NCI-H345 (cell line): ENCODE results near the gene C15orf39.

Experiments used
- DNase-seq: peaks from one replicate; lab custom pipeline; 2025; lab: John Stamatoyannopoulos, UW

C15orf39 gene

GRCh38 chr15:75197062-75197630 is 4.5 kb upstream of the C15orf39 start:
- no peak for DNase-seq

- no peak for DNase-seq
Observed at GRCh38 chr15:75198560-75199356, 2.9 kb upstream of the C15orf39 start.

GRCh38 chr15:75199357-75199940 is 2.2 kb upstream of the C15orf39 start:
- DNase-seq: no peak

GRCh38 chr15:75200391-75200764 is 1.3 kb upstream of the C15orf39 start:
- no peak for DNase-seq

- DNase-seq: peak; percentile 56
Observed at GRCh38 chr15:75200765-75201615, 692 bp upstream of the C15orf39 start.

GRCh38 chr15:75202251-75203016 is 752 bp downstream of the C15orf39 start:
- peak; percentile 43 for DNase-seq

GRCh38 chr15:75203017-75203907 is 1.6 kb downstream of the C15orf39 start:
- no peak for DNase-seq

GRCh38 chr15:75203908-75204263 is 2.2 kb downstream of the C15orf39 start:
- DNase-seq: no peak

- DNase-seq: peak; percentile 77
Observed at GRCh38 chr15:75204340-75205063, 2.8 kb downstream of the C15orf39 start.

GRCh38 chr15:75205064-75205395 is 3.3 kb downstream of the C15orf39 start:
- no peak for DNase-seq

- no peak for DNase-seq
Observed at GRCh38 chr15:75206006-75206405, 4.3 kb downstream of the C15orf39 start.

- no peak for DNase-seq
Observed at GRCh38 chr15:75206803-75207617, 5.3 kb downstream of the C15orf39 start.

GRCh38 chr15:75207618-75208500 is 6.2 kb downstream of the C15orf39 start:
- no peak for DNase-seq

- DNase-seq: no peak
Observed at GRCh38 chr15:75208501-75209288, 7.0 kb downstream of the C15orf39 start.

- no peak for DNase-seq
Observed at GRCh38 chr15:75209289-75209676, 7.6 kb downstream of the C15orf39 start.

- DNase-seq: no peak
Observed at GRCh38 chr15:75210811-75211230, 9.1 kb downstream of the C15orf39 start.

GRCh38 chr15:75211436-75212199 is 9.9 kb downstream of the C15orf39 start:
- no peak for DNase-seq
